ENCODE data around the gene FUNDC1.
"Not testable (repeated sequence)": the region's sequence is repeated elsewhere in the genome, so short reads cannot be mapped to it uniquely, and the experiment has no call there.

The FUNDC1 gene

GRCh38 chrX:44542567-44543325 lies at the start of gene FUNDC1:
Gene FUNDC1, minus strand, starts transcription at chrX:44542859. Its CDS starts 27 bp downstream, at chrX:44542832.
- DNase-seq (ENCODE audit: low read depth), result peak; percentile 89

GRCh38 chrX:44585866-44586265 lies 43.2 kb upstream of the FUNDC1 start:
- no peak for DNase-seq (ENCODE audit: low read depth)

- DNase-seq (ENCODE audit: low read depth), result peak; percentile 78
Measured at GRCh38 chrX:44580466-44580865, 37.8 kb upstream of the FUNDC1 start.

GRCh38 chrX:44572340-44572938 lies 29.8 kb upstream of the FUNDC1 start:
- DNase-seq (ENCODE audit: low read depth), result no peak

GRCh38 chrX:44570522-44570921 lies 27.9 kb upstream of the FUNDC1 start:
- peak; percentile 20 for DNase-seq (ENCODE audit: low read depth)

- DNase-seq (ENCODE audit: low read depth), result no peak
Measured at GRCh38 chrX:44569122-44569521, 26.5 kb upstream of the FUNDC1 start.

GRCh38 chrX:44568196-44568595 lies 25.5 kb upstream of the FUNDC1 start:
- no peak for DNase-seq (ENCODE audit: low read depth)

GRCh38 chrX:44561896-44562295 lies 19.2 kb upstream of the FUNDC1 start:
- not testable (repeated sequence) for DNase-seq (ENCODE audit: low read depth)

- no peak for DNase-seq (ENCODE audit: low read depth)
Measured at GRCh38 chrX:44550563-44550962, 7.9 kb upstream of the FUNDC1 start.

GRCh38 chrX:44545454-44545853 lies 2.8 kb upstream of the FUNDC1 start:
- DNase-seq (ENCODE audit: low read depth), result not testable (repeated sequence)

GRCh38 chrX:44544036-44544435 lies 1.4 kb upstream of the FUNDC1 start:
- DNase-seq (ENCODE audit: low read depth), result no peak

- no peak for DNase-seq (ENCODE audit: low read depth)
Measured at GRCh38 chrX:44536198-44536597, 6.5 kb downstream of the FUNDC1 start.

- no peak for DNase-seq (ENCODE audit: low read depth)
Measured at GRCh38 chrX:44529310-44529709, 13.3 kb downstream of the FUNDC1 start.

GRCh38 chrX:44514272-44514671 lies 28.4 kb downstream of the FUNDC1 start:
- no peak for DNase-seq (ENCODE audit: low read depth)

GRCh38 chrX:44507292-44507691 lies 35.4 kb downstream of the FUNDC1 start:
- DNase-seq (ENCODE audit: low read depth), result no peak

- DNase-seq (ENCODE audit: low read depth), result no peak
Measured at GRCh38 chrX:44506678-44507077, 36.0 kb downstream of the FUNDC1 start.

- no peak for DNase-seq (ENCODE audit: low read depth)
Measured at GRCh38 chrX:44503560-44503959, 39.1 kb downstream of the FUNDC1 start.

GRCh38 chrX:44495091-44495490 lies 47.6 kb downstream of the FUNDC1 start:
- DNase-seq (ENCODE audit: low read depth), result no peak

- no peak for DNase-seq (ENCODE audit: low read depth)
Measured at GRCh38 chrX:44494357-44494756, 48.3 kb downstream of the FUNDC1 start.

- no peak for DNase-seq (ENCODE audit: low read depth)
Measured at GRCh38 chrX:44489515-44489914, 53.1 kb downstream of the FUNDC1 start.

GRCh38 chrX:44484607-44485146 lies 58.0 kb downstream of the FUNDC1 start:
- DNase-seq (ENCODE audit: low read depth), result no peak

GRCh38 chrX:44483965-44484606 lies 58.6 kb downstream of the FUNDC1 start:
- peak; percentile 11 for DNase-seq (ENCODE audit: low read depth)

- no peak for DNase-seq (ENCODE audit: low read depth)
Measured at GRCh38 chrX:44482575-44482974, 60.1 kb downstream of the FUNDC1 start.
